Skeletal muscle cell (primary cell): Measurements from ENCODE around the gene RTN3.

Source experiments
- DNase-seq: peaks from one replicate; pipeline ENCODE4 v3.0.0-alpha.2; 2010; ENCODE audit warnings: low read depth
- H3K4me3 ChIP-seq: 2 replicates; pipeline ENCODE4 v1.5.1; 2011; ENCODE audit warnings: low read depth, mild to moderate bottlenecking, control low read depth, low read length, moderate library complexity

The RTN3 gene

GRCh38 chr11:63802637-63803414 is 121.5 kb downstream of the RTN3 start:
- DNase-seq, result no peak
- H3K4me3 ChIP-seq, result no peak overlapping the region

- no peak for DNase-seq
- H3K4me3 ChIP-seq, result no peak overlapping the region
Observed at GRCh38 chr11:63804259-63804658, 123.0 kb downstream of the RTN3 start.

DNA sequence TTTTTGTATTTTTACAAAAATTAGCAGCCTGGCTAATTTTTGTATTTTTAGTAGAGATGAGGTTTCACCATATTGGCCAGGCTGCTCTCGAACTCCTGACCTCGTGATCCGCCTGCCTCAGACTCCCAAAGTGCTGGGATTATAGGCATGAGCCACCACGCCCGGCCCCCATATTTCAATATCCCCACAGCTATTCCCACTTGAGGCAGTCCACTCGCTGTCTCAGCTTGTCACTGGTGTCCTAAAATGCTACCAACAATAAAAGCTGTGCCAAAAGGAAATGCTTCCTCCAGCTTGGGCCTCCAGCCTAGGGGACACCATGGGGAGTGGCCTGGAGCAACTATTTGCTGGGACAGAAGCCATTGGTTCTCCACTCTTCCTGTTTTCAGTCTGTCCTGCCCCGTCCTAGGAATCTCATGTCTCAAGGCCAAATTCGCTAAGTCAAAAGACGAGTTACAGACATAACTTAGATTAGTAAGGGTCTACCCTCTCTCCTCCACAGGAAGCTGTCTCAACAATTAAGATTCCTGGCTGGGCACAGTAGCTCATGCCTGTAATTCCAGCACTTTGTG is 124.6 kb downstream of the RTN3 start:
- no peak overlapping the region for H3K4me3 ChIP-seq
- no peak for DNase-seq
